HepG2 (cell line): ENCODE results near the gene COBLL1. TPM values are rescaled to one million over a fixed set of nuclear protein-coding genes. Genes with fewer than 3 reads are reported as not detected.

Source experiments
- ATAC-seq: fragments of 200-7000 bp; cut with Tn5 transposase; 3 replicates; pipeline ENCODE4 v1.9.1; 2020; ENCODE audit warnings: mild to moderate bottlenecking, moderate library complexity
- BruUV-seq: library from RNA; stranded (reverse); fragments of 400-500 nt; replicated peaks from 2 replicates; lab custom pipeline; 2021; lab: Mats Ljungman, UMichigan
- CTCF ChIA-PET: fragments of 300-600 bp; formaldehyde crosslinking; extraction: SDS; loops from one replicate; lab custom pipeline; 2021; ENCODE audit warnings: low total read pairs, inconsistent platforms, low intra/inter-chr PET ratio; lab: Yijun Ruan, JAX
- POLR2A ChIA-PET: fragments of 350-600 bp; sonication (Branson Sonifier 250); formaldehyde crosslinking; loops from one replicate; lab custom pipeline; 2020; ENCODE audit warnings: antibody characterized with exemption, inconsistent platforms; lab: Yijun Ruan, JAX
- DNase-seq: peaks from one replicate; pipeline ENCODE4 v3.0.0-alpha.2; 2015; ENCODE audit warnings: low spot score
- FAIRE-seq: peaks from 3 replicates; lab custom pipeline; 2011; peaks lifted over from hg19 to GRCh38; lab: Jason Lieb, UNC
- H2AFZ ChIP-seq: one replicate; pipeline ENCODE4 v1.6.1; 2011; ENCODE audit warnings: low read length, inconsistent platforms
- H3K27ac ChIP-seq: fragments of 300-600 bp; 3 replicates; pipeline ENCODE4 v1.8.0; 2011; ENCODE audit warnings: mixed run types, mild to moderate bottlenecking, mixed read lengths, low read length, inconsistent platforms; ENCODE audit not compliant: insufficient read depth; ENCODE audit errors: extremely low read length
- H3K27me3 ChIP-seq, 2 experiments: fragments of 200-600 bp in 1 of 2; 2 replicates in 1 of 2; 3 replicates in 1 of 2; pipeline versions ENCODE4 v1.6.0 to v1.8.0; 2011; ENCODE audit warnings: low read length in 2 of 2, mild to moderate bottlenecking in 2 of 2, moderate library complexity in 2 of 2, inconsistent platforms in 1 of 2; ENCODE audit not compliant: insufficient read depth in 2 of 2, control insufficient read depth in 1 of 2
- H3K36me3 ChIP-seq, 2 experiments: fragments of 200-600 bp in 1 of 2; replicated peaks in 1 of 2; 2 replicates in 1 of 2; 3 replicates in 1 of 2; pipeline versions ENCODE4 v1.5.1 to v1.8.0; 2011; ENCODE audit warnings: low read length in 2 of 2, inconsistent platforms in 1 of 2; ENCODE audit not compliant: insufficient read depth in 2 of 2, control insufficient read depth in 1 of 2
- H3K4me1 ChIP-seq: 2 replicates; pipeline ENCODE4 v1.5.1; 2012; ENCODE audit warnings: low read length, inconsistent platforms; ENCODE audit not compliant: insufficient read depth
- H3K4me2 ChIP-seq: 2 replicates; pipeline ENCODE4 v1.6.0; 2011; ENCODE audit warnings: low read depth, low read length, inconsistent platforms
- H3K4me3 ChIP-seq, 3 experiments: fragments of 200-600 bp in 1 of 3; sonication (generic), shearing (Covaris generic) in 1 of 3; replicated peaks in 1 of 3; 2 replicates each; pipeline ENCODE4 v1.5.1; 2011 to 2016; ENCODE audit warnings: low read length in 3 of 3, inconsistent platforms in 2 of 3, low read depth in 2 of 3, mild to moderate bottlenecking in 2 of 3, control low read depth in 1 of 3, mixed read lengths in 1 of 3; ENCODE audit not compliant: insufficient read depth in 1 of 3
- H3K79me2 ChIP-seq: one replicate; pipeline ENCODE4 v1.6.1; 2011; ENCODE audit warnings: low read length, inconsistent platforms; ENCODE audit not compliant: insufficient read depth
- H3K9ac ChIP-seq: 2 replicates; pipeline ENCODE4 v1.6.0; 2011; ENCODE audit warnings: mild to moderate bottlenecking, low read depth, low read length, inconsistent platforms; ENCODE audit not compliant: insufficient read depth
- H3K9me3 ChIP-seq: 2 replicates; pipeline ENCODE4 v1.5.1; 2012; ENCODE audit warnings: mild to moderate bottlenecking, low read length
- H4K20me1 ChIP-seq: 2 replicates; pipeline ENCODE4 v1.6.0; 2011; ENCODE audit warnings: inconsistent platforms, mild to moderate bottlenecking, low read length, moderate library complexity; ENCODE audit not compliant: insufficient read depth
- ATF4 ChIP-seq, 2 experiments: fragments of 450-650 bp in 1 of 2; sonication (generic) in 1 of 2; formaldehyde crosslinking; IDR thresholded peaks; 2 replicates each; pipeline versions ENCODE4 v1.5.0 to v1.8.0; 2020 to 2022; ENCODE audit warnings: mild to moderate bottlenecking in 1 of 2, missing genetic modification reagents in 1 of 2
- ISX ChIP-seq: sonication (generic); formaldehyde crosslinking; conservative IDR thresholded peaks from 2 replicates; pipeline ENCODE4 v1.5.0; 2020; ENCODE audit warnings: missing genetic modification reagents
- JUN ChIP-seq: sonication (generic); formaldehyde crosslinking; IDR thresholded peaks from 2 replicates; pipeline ENCODE4 v1.4.0; 2020; ENCODE audit warnings: mild to moderate bottlenecking, missing genetic modification reagents
- KLF6 ChIP-seq: IDR thresholded peaks from 2 replicates; pipeline ENCODE4 v1.8.0; 2016; ENCODE audit warnings: missing biosample characterization, missing genetic modification reagents
- PAWR ChIP-seq: sonication (generic); formaldehyde crosslinking; IDR thresholded peaks from 2 replicates; pipeline ENCODE4 v1.4.0; 2020; ENCODE audit warnings: missing genetic modification reagents, mild to moderate bottlenecking, borderline replicate concordance
- RBM22 ChIP-seq: fragments of 200-400 bp; formaldehyde crosslinking; optimal IDR thresholded peaks from 2 replicates; pipeline ENCODE3; 2017; ENCODE audit warnings: mild to moderate bottlenecking, low read length, moderate library complexity
- RFX3 ChIP-seq: IDR thresholded peaks from 2 replicates; pipeline ENCODE4 v1.6.1; 2016; ENCODE audit warnings: missing biosample characterization, missing genetic modification reagents
- ZBTB4 ChIP-seq: sonication (generic); formaldehyde crosslinking; IDR thresholded peaks from 2 replicates; pipeline ENCODE4 v1.4.0; 2020; ENCODE audit warnings: missing genetic modification reagents, mild to moderate bottlenecking, borderline replicate concordance
- ZFP90 ChIP-seq: sonication (generic); formaldehyde crosslinking; IDR thresholded peaks from 2 replicates; pipeline ENCODE4 v1.8.0; 2022; ENCODE audit warnings: missing genetic modification reagents, mild to moderate bottlenecking, inconsistent platforms, borderline replicate concordance
- ZNF281 ChIP-seq: sonication (generic); formaldehyde crosslinking; IDR thresholded peaks from 2 replicates; pipeline ENCODE4 v1.4.0; 2020; ENCODE audit warnings: missing genetic modification reagents, borderline replicate concordance
- ZNF563 ChIP-seq: sonication (generic); formaldehyde crosslinking; IDR thresholded peaks from 2 replicates; pipeline ENCODE4 v1.8.0; 2022; ENCODE audit warnings: mild to moderate bottlenecking, moderate library complexity, missing genetic modification reagents
- ZNF720 ChIP-seq: sonication (generic); formaldehyde crosslinking; IDR thresholded peaks from 2 replicates; pipeline ENCODE4 v1.4.0; 2020; ENCODE audit warnings: missing genetic modification reagents
- ZSCAN22 ChIP-seq: sonication (generic); formaldehyde crosslinking; IDR thresholded peaks from 2 replicates; pipeline ENCODE4 v1.4.0; 2020; ENCODE audit warnings: mild to moderate bottlenecking, missing genetic modification reagents
- ZSCAN31 ChIP-seq: sonication (generic); formaldehyde crosslinking; IDR thresholded peaks from 2 replicates; pipeline ENCODE4 v1.5.0; 2020; ENCODE audit warnings: low read depth, mild to moderate bottlenecking, missing genetic modification reagents
- WGBS: methylation state at CpG from one replicate; pipeline ENCODE4 v1.1.6; 2017; ENCODE audit warnings: low lambda C conversion rate; 5-methylcytosine and 5-hydroxymethylcytosine counted together
- in situ Hi-C: cut with HindIII; loops from 2 replicates; pipeline ENCODE4 v1.10.0; 2017; ENCODE audit warnings: low pct_unique_long_range_greater_than_20kb; ENCODE audit not compliant: extremely low pct_ligation_motif_present
- intact Hi-C: fragments of 100-400 bp; cut with micrococcal nuclease; formaldehyde crosslinking; loops from one replicate; pipeline ENCODE4 v1.10.0; 2022; ENCODE audit not compliant: unreplicated experiment
- polyA plus RNA-seq, 8 experiments: library from polyadenylated mRNA; depleted of rRNA in 3 of 8; stranded (reverse) in 7 of 8; unstranded in 1 of 8; fragments of >200 nt; fragmentation: Illumina TruSeq in 4 of 8; extraction: Trizol in 4 of 8; gene quantifications; 2 replicates each; pipeline versions ENCODE4 v1.2.1 to v1.2.3, GENCODE V29; 2011 to 2016; ENCODE audit warnings: low read depth in 4 of 8, missing spikeins in 1 of 8, mixed read lengths in 1 of 8; ENCODE audit not compliant: insufficient read depth in 1 of 8
- total RNA-seq, 5 experiments: library from RNA; depleted of rRNA; stranded (reverse); fragments of >200 nt; fragmentation: Illumina TruSeq; extraction: Trizol; gene quantifications; 2 replicates each; pipeline ENCODE4 v1.2.3, GENCODE V29; 2016; ENCODE audit warnings: low read depth in 1 of 5

Gene COBLL1
- total and polyA plus RNA-seq, 2 of the 13 experiments (the other 11 are each of a cell fraction or from before 2014, with no cell fraction given) = 32.6 to 86.8 TPM

GRCh38 chr2:164705412-164706167 is 136.0 kb downstream of the COBLL1 start (continued):
- no peak for TF ChIP-seq PAWR
- TF ChIP-seq RBM22 = peak; percentile 89
- TF ChIP-seq, all 625 proteins: peak for 7

GRCh38 chr2:164703915-164704706 is 137.5 kb downstream of the COBLL1 start:
- Histone ChIP-seq H3K36me3 (peaks cover 3 to 38% of the 10 kb centered on the region in 2 experiments; a peak in 4 of 5 replicates), H2AFZ (no peak overlapping the region), H4K20me1 (no peaks in the 10 kb centered on the region), H3K9ac (no peak overlapping the region), H3K79me2 (no peaks in the 10 kb centered on the region), H3K27ac (no peak overlapping the region), H3K9me3 (no peaks in the 10 kb centered on the region), H3K27me3 (no peaks in the 10 kb centered on the region), H3K4me2 (no peak overlapping the region), H3K4me1 (peaks cover 42% of the 10 kb centered on the region), H3K4me3 (no peak overlapping the region)
- DNase-seq = no peak
- no peak for FAIRE-seq
- intact Hi-C loops = no loop called here
- no peak for ATAC-seq
- BruUV-seq = no TSS peak
- POLR2A ChIA-PET = no interaction called here
- WGBS = 98% methylated on average over 3 of the region's 3 CpGs
- CTCF ChIA-PET = no interaction called here
- in situ Hi-C loops = no loop called here
- TF ChIP-seq ZNF720 (CRISPR knock-in tag) = no peak
- no peak for TF ChIP-seq ZNF281 (CRISPR knock-in tag)
- TF ChIP-seq RFX3 (CRISPR knock-in tag) = no peak
- no peak for TF ChIP-seq ZSCAN22 (CRISPR knock-in tag)
- TF ChIP-seq ZFP90 (CRISPR knock-in tag) = no peak
- TF ChIP-seq KLF6 (CRISPR knock-in tag) = no peak
- no peak for TF ChIP-seq ISX
- TF ChIP-seq ZNF563 = no peak
- no peak for TF ChIP-seq ATF4 (CRISPR knock-in tag; IDR thresholded peaks at IDR 0.05)
- TF ChIP-seq ZBTB4 (CRISPR knock-in tag) = no peak
- TF ChIP-seq ZSCAN31 (CRISPR knock-in tag) = no peak
- no peak for TF ChIP-seq JUN
